Measurements from ENCODE around the gene ARHGAP26. TPM values are rescaled to one million over a fixed set of nuclear protein-coding genes. Genes with fewer than 3 reads are reported as not detected.

ARHGAP26 gene
- total RNA-seq, 1 donor from 2014 or later, result 8.6 TPM

GRCh38 chr5:143126174-143127019 lies 356.2 kb downstream of the ARHGAP26 start:
- TF ChIP-seq CTCF (IDR thresholded peaks at IDR 0.05; ENCODE audit: insufficient read depth, low read length, poor library complexity, severe bottlenecking), result no peak
- H3K27me3 ChIP-seq (ENCODE audit: control insufficient read depth, insufficient read depth, low read length), result no peaks in the 10 kb centered on the region
- no peaks in the 10 kb centered on the region for H3K36me3 ChIP-seq (ENCODE audit: control insufficient read depth, insufficient read depth, low read length)
- no peak for DNase-seq (ENCODE audit: low read depth)
- no peak overlapping the region for H3K4me3 ChIP-seq (ENCODE audit: low read depth, low read length)

GRCh38 chr5:143128412-143129071 lies 358.4 kb downstream of the ARHGAP26 start:
- no peak for TF ChIP-seq CTCF (IDR thresholded peaks at IDR 0.05; ENCODE audit: insufficient read depth, low read length, poor library complexity, severe bottlenecking)
- no peak for DNase-seq (ENCODE audit: low read depth)
- Histone ChIP-seq H3K27me3 (ENCODE audit: control insufficient read depth, insufficient read depth, low read length) (no peaks in the 10 kb centered on the region), H3K36me3 (ENCODE audit: control insufficient read depth, insufficient read depth, low read length) (no peaks in the 10 kb centered on the region), H3K4me3 (ENCODE audit: low read depth, low read length) (no peak overlapping the region)

- TF ChIP-seq CTCF (IDR thresholded peaks at IDR 0.05; ENCODE audit: insufficient read depth, low read length, poor library complexity, severe bottlenecking), result no peak
- H3K4me3 ChIP-seq (ENCODE audit: low read depth, low read length), result no peak overlapping the region
- no peaks in the 10 kb centered on the region for H3K27me3 ChIP-seq (ENCODE audit: control insufficient read depth, insufficient read depth, low read length)
- no peak for DNase-seq (ENCODE audit: low read depth)
- no peaks in the 10 kb centered on the region for H3K36me3 ChIP-seq (ENCODE audit: control insufficient read depth, insufficient read depth, low read length)
Measured at GRCh38 chr5:143129203-143129602, 359.0 kb downstream of the ARHGAP26 start.

- no peak overlapping the region for H3K4me3 ChIP-seq (ENCODE audit: low read depth, low read length)
- H3K27me3 ChIP-seq (ENCODE audit: control insufficient read depth, insufficient read depth, low read length), result no peaks in the 10 kb centered on the region
- TF ChIP-seq CTCF (IDR thresholded peaks at IDR 0.05; ENCODE audit: insufficient read depth, low read length, poor library complexity, severe bottlenecking), result no peak
- no peaks in the 10 kb centered on the region for H3K36me3 ChIP-seq (ENCODE audit: control insufficient read depth, insufficient read depth, low read length)
- no peak for DNase-seq (ENCODE audit: low read depth)
Measured at GRCh38 chr5:143129910-143130612, 359.9 kb downstream of the ARHGAP26 start.

GRCh38 chr5:143130613-143131305 lies 360.6 kb downstream of the ARHGAP26 start:
- no peak overlapping the region for H3K4me3 ChIP-seq (ENCODE audit: low read depth, low read length)
- DNase-seq (ENCODE audit: low read depth), result no peak
- no peak for TF ChIP-seq CTCF (IDR thresholded peaks at IDR 0.05; ENCODE audit: insufficient read depth, low read length, poor library complexity, severe bottlenecking)
- no peaks in the 10 kb centered on the region for H3K36me3 ChIP-seq (ENCODE audit: control insufficient read depth, insufficient read depth, low read length)
- no peaks in the 10 kb centered on the region for H3K27me3 ChIP-seq (ENCODE audit: control insufficient read depth, insufficient read depth, low read length)
